Panc1 (cell line): ENCODE data around the gene MMP8. TPM values are rescaled to one million over a fixed set of nuclear protein-coding genes. Genes with fewer than 3 reads are reported as not detected.

Experiments
- ATAC-seq: fragments of 200-7000 bp; cut with Tn5 transposase; 2 replicates; pipeline ENCODE4 v1.9.1; 2020; ENCODE audit warnings: mild to moderate bottlenecking, moderate library complexity
- BruUV-seq: library from RNA; stranded (reverse); fragments of 400-500 nt; replicated peaks from 2 replicates; lab custom pipeline; 2021; lab: Mats Ljungman, UMichigan
- CTCF ChIA-PET: fragments of 300-600 bp; sonication (Branson Sonifier 250); formaldehyde crosslinking; loops from one replicate; lab custom pipeline; 2022; ENCODE audit warnings: antibody characterized with exemption; lab: Charles Lee
- POLR2A ChIA-PET: fragments of 300-600 bp; sonication (Branson Sonifier 250); formaldehyde crosslinking; loops from one replicate; lab custom pipeline; 2022; ENCODE audit warnings: antibody characterized with exemption; lab: Charles Lee
- DNase-seq: peaks from one replicate; pipeline ENCODE4 v3.0.0-alpha.2; 2010; ENCODE audit warnings: low read depth, low spot score
- H3K27ac ChIP-seq: 2 replicates; pipeline ENCODE4 v1.5.1; 2011; ENCODE audit warnings: mild to moderate bottlenecking, low read length, inconsistent platforms
- H3K27me3 ChIP-seq: fragments of 200-500 bp; sonication (Bioruptor generic); 2 replicates; pipeline ENCODE4 v1.6.0; 2014; ENCODE audit warnings: low read length, inconsistent platforms; ENCODE audit not compliant: control insufficient read depth, insufficient read depth
- H3K36me3 ChIP-seq: fragments of 200-500 bp; sonication (Bioruptor generic); 2 replicates; pipeline ENCODE4 v1.5.1; 2014; ENCODE audit warnings: inconsistent platforms, mild to moderate bottlenecking, low read length, moderate library complexity; ENCODE audit not compliant: control insufficient read depth, insufficient read depth
- H3K4me1 ChIP-seq: 2 replicates; pipeline ENCODE4 v1.5.1; 2011; ENCODE audit warnings: inconsistent platforms, mild to moderate bottlenecking, low read length, moderate library complexity; ENCODE audit not compliant: control insufficient read depth, insufficient read depth
- H3K4me3 ChIP-seq, 2 experiments: 2 replicates each; pipeline ENCODE4 v1.5.1; 2011 to 2012; ENCODE audit warnings: low read depth in 2 of 2, low read length in 2 of 2, mild to moderate bottlenecking in 2 of 2, inconsistent platforms in 1 of 2, moderate library complexity in 1 of 2
- H3K9me3 ChIP-seq: fragments of 200-500 bp; sonication (Bioruptor generic); 2 replicates; pipeline ENCODE4 v1.5.1; 2014; ENCODE audit warnings: low read depth, mild to moderate bottlenecking, inconsistent platforms, low read length, moderate library complexity; ENCODE audit not compliant: control insufficient read depth, insufficient read depth
- CTCF ChIP-seq: fragments of 450-650 bp; IDR thresholded peaks from 2 replicates; pipeline ENCODE4 v1.5.1; 2017; ENCODE audit warnings: mild to moderate bottlenecking
- POLR2AphosphoS5 ChIP-seq: IDR thresholded peaks from 2 replicates; pipeline ENCODE4 v1.6.1; 2012; ENCODE audit warnings: mild to moderate bottlenecking, low read depth, low read length, moderate library complexity
- REST ChIP-seq, 2 experiments: IDR thresholded peaks; 2 replicates each; pipeline ENCODE4 v1.6.1; 2011 to 2012; ENCODE audit warnings: low read depth in 2 of 2, control low read depth in 1 of 2, low read length in 1 of 2, mild to moderate bottlenecking in 1 of 2, moderate library complexity in 1 of 2; ENCODE audit not compliant: insufficient read depth in 1 of 2
- SIN3A ChIP-seq: IDR thresholded peaks from 2 replicates; pipeline ENCODE4 v1.6.1; 2012; ENCODE audit warnings: low read depth, mild to moderate bottlenecking, low read length, moderate library complexity, borderline replicate concordance; ENCODE audit not compliant: insufficient read depth
- TCF7L2 ChIP-seq: IDR thresholded peaks from 2 replicates; pipeline ENCODE4 v1.6.1; 2011; ENCODE audit warnings: mild to moderate bottlenecking, low read depth, low read length, inconsistent platforms
- in situ Hi-C: cut with HindIII; loops from 2 replicates; pipeline ENCODE4 v1.10.0; 2016; ENCODE audit warnings: low sequenced_read_pairs, low pct_unique_long_range_greater_than_20kb
- intact Hi-C: fragments of 100-400 bp; cut with micrococcal nuclease; formaldehyde crosslinking; loops from one replicate; pipeline ENCODE4 v1.10.0; 2022; ENCODE audit not compliant: unreplicated experiment
- total RNA-seq: library from RNA; stranded (reverse); gene quantifications from one replicate; pipeline ENCODE4 v1.2.1, GENCODE V29; 2021; ENCODE audit not compliant: unreplicated experiment

The MMP8 gene
- total RNA-seq, 1 experiment from 2014 or later = not detected

- no peak overlapping the region for H3K27ac ChIP-seq
- no peaks in the 10 kb centered on the region for H3K36me3 ChIP-seq
- in situ Hi-C loops (no loop called here), intact Hi-C loops (no loop called here)
- ChIA-PET POLR2A (no interaction called here), CTCF (no interaction called here)
- TF ChIP-seq TCF7L2 = no peak
- no peak for TF ChIP-seq CTCF
- no peak for TF ChIP-seq SIN3A
- TF ChIP-seq POLR2AphosphoS5 = no peak
- TF ChIP-seq REST (IDR thresholded peaks at IDR 0.05; ENCODE audit: insufficient read depth in 1 of 2, low read depth in 2 of 2, low read length in 1 of 2) = no peak
- no peaks in the 10 kb centered on the region for H3K9me3 ChIP-seq
- H3K27me3 ChIP-seq = peaks cover 7% of the 10 kb centered on the region
- no peaks in the 10 kb centered on the region for H3K4me1 ChIP-seq
- no peak overlapping the region for H3K4me3 ChIP-seq
- no peak for DNase-seq
- no TSS peak for BruUV-seq
- no peak for ATAC-seq
Observed at GRCh38 chr11:102708654-102709053, 16.1 kb downstream of the MMP8 start.

- no peak for ATAC-seq
- CTCF ChIA-PET = no interaction called here
- DNase-seq = no peak
- in situ Hi-C loops (no loop called here), intact Hi-C loops (no loop called here)
- no peaks in the 10 kb centered on the region; the same call in none of the 2 replicates for H3K27me3 ChIP-seq
- no peaks in the 10 kb centered on the region for H3K36me3 ChIP-seq
- H3K9me3 ChIP-seq = no peaks in the 10 kb centered on the region
- H3K27ac ChIP-seq = no peak within 1 kb of the TSS
- H3K4me3 ChIP-seq = no peak within 1 kb of the TSS
- no peaks in the 10 kb centered on the region for H3K4me1 ChIP-seq
- no TSS peak for BruUV-seq
- TF ChIP-seq POLR2AphosphoS5 (no peak), TCF7L2 (no peak), CTCF (no peak), REST (IDR thresholded peaks at IDR 0.05; ENCODE audit: insufficient read depth in 1 of 2, low read depth in 2 of 2, low read length in 1 of 2) (no peak), SIN3A (no peak)
- POLR2A ChIA-PET = no interaction called here
Observed at GRCh38 chr11:102705626-102706025, 19.1 kb downstream of the MMP8 start, which contains the start of gene MMP27. MMP27 (minus strand) TSS chr11:102705769; CDS start chr11:102705714, 55 bp downstream.
